HEK293 (cell line): Measurements from ENCODE around the gene PAPOLG.

Experiments
- CTCF ChIA-PET: fragments of 350-600 bp; formaldehyde crosslinking; extraction: SDS; loops from one replicate; lab custom pipeline; 2021; ENCODE audit warnings: antibody characterized with exemption; lab: Yijun Ruan, JAX
- POLR2A ChIA-PET: fragments of 300-600 bp; formaldehyde crosslinking; extraction: SDS; loops from one replicate; lab custom pipeline; 2020; ENCODE audit warnings: antibody characterized with exemption, inconsistent platforms; lab: Yijun Ruan, JAX
- H3K27ac ChIP-seq: fragments of 200-500 bp; sonication (Bioruptor generic); 2 replicates; pipeline ENCODE4 v1.5.1; 2014; ENCODE audit warnings: low read depth, low read length, control low read depth, inconsistent platforms; ENCODE audit errors: extremely low read depth
- H3K36me3 ChIP-seq, 2 experiments: fragments of 200-500 bp in 1 of 2; sonication (Bioruptor generic) in 1 of 2; 1 replicate in 1 of 2; 2 replicates in 1 of 2; pipeline ENCODE4 v1.5.1; 2014 to 2017; ENCODE audit warnings: inconsistent platforms in 2 of 2, low read length in 2 of 2; ENCODE audit not compliant: control insufficient read depth in 2 of 2, insufficient read depth in 1 of 2
- H3K4me1 ChIP-seq: fragments of 200-500 bp; sonication (Bioruptor generic); 2 replicates; pipeline ENCODE4 v1.5.1; 2014; ENCODE audit warnings: mild to moderate bottlenecking, low read length, inconsistent platforms; ENCODE audit not compliant: control insufficient read depth, insufficient read depth
- H3K4me3 ChIP-seq: 2 replicates; pipeline ENCODE4 v1.5.1; 2011; ENCODE audit warnings: low read depth, mild to moderate bottlenecking, control low read depth, low read length, moderate library complexity
- H3K9me3 ChIP-seq: fragments of 200-500 bp; sonication (Bioruptor generic); 2 replicates; pipeline ENCODE4 v1.5.1; 2014; ENCODE audit warnings: low read depth, low read length, inconsistent platforms; ENCODE audit not compliant: control insufficient read depth, insufficient read depth
- GFI1B ChIP-seq: fragments of 450-650 bp; formaldehyde crosslinking; IDR thresholded peaks from 2 replicates; pipeline ENCODE4 v1.5.1; 2016; ENCODE audit warnings: missing biosample characterization, missing genetic modification characterization
- SP3 ChIP-seq: fragments of 450-650 bp; formaldehyde crosslinking; IDR thresholded peaks from 2 replicates; pipeline ENCODE4 v1.5.1; 2016; ENCODE audit warnings: missing biosample characterization, missing genetic modification characterization
- ZBTB21 ChIP-seq: fragments of 450-650 bp; formaldehyde crosslinking; IDR thresholded peaks from 2 replicates; pipeline ENCODE4 v1.5.1; 2017; ENCODE audit warnings: missing biosample characterization, missing genetic modification characterization
- ZNF140 ChIP-seq: fragments of 450-650 bp; formaldehyde crosslinking; IDR thresholded peaks from 2 replicates; pipeline ENCODE4 v1.5.1; 2016; ENCODE audit warnings: missing biosample characterization, missing genetic modification characterization
- ZNF146 ChIP-seq: fragments of 450-650 bp; formaldehyde crosslinking; IDR thresholded peaks from 2 replicates; pipeline ENCODE4 v1.5.1; 2016; ENCODE audit warnings: missing biosample characterization, missing genetic modification characterization
- ZNF221 ChIP-seq: fragments of 450-650 bp; formaldehyde crosslinking; IDR thresholded peaks from 2 replicates; pipeline ENCODE4 v1.5.1; 2017; ENCODE audit warnings: missing biosample characterization, missing genetic modification characterization, borderline replicate concordance
- ZNF223 ChIP-seq: fragments of 450-650 bp; formaldehyde crosslinking; IDR thresholded peaks from 2 replicates; pipeline ENCODE4 v1.5.1; 2016; ENCODE audit warnings: missing biosample characterization, missing genetic modification characterization
- ZNF248 ChIP-seq: fragments of 450-650 bp; formaldehyde crosslinking; IDR thresholded peaks from 2 replicates; pipeline ENCODE4 v1.5.1; 2017; ENCODE audit warnings: missing biosample characterization, missing genetic modification characterization
- ZNF37A ChIP-seq: fragments of 450-650 bp; IDR thresholded peaks from 2 replicates; pipeline ENCODE4 v1.5.1; 2018; ENCODE audit warnings: missing biosample characterization, missing genetic modification characterization
- ZNF391 ChIP-seq: fragments of 450-650 bp; formaldehyde crosslinking; IDR thresholded peaks from 2 replicates; pipeline ENCODE4 v1.5.1; 2016; ENCODE audit warnings: low read depth, missing biosample characterization, missing genetic modification characterization, borderline replicate concordance
- ZNF426 ChIP-seq: fragments of 450-650 bp; formaldehyde crosslinking; IDR thresholded peaks from 2 replicates; pipeline ENCODE4 v1.5.1; 2017; ENCODE audit warnings: missing biosample characterization, missing genetic modification characterization, mild to moderate bottlenecking, inconsistent platforms, moderate library complexity
- ZNF549 ChIP-seq: fragments of 450-650 bp; IDR thresholded peaks from 2 replicates; pipeline ENCODE4 v1.5.1; 2018; ENCODE audit warnings: missing biosample characterization, missing genetic modification characterization, mild to moderate bottlenecking, inconsistent platforms, moderate library complexity
- ZNF585B ChIP-seq: fragments of 450-650 bp; formaldehyde crosslinking; IDR thresholded peaks from 2 replicates; pipeline ENCODE4 v1.5.1; 2016; ENCODE audit warnings: missing biosample characterization, missing genetic modification characterization
- ZNF596 ChIP-seq: fragments of 450-650 bp; IDR thresholded peaks from 2 replicates; pipeline ENCODE4 v1.5.0; 2018; ENCODE audit warnings: missing biosample characterization, mild to moderate bottlenecking, missing genetic modification characterization, moderate library complexity
- ZNF843 ChIP-seq: fragments of 450-650 bp; formaldehyde crosslinking; IDR thresholded peaks from 2 replicates; pipeline ENCODE4 v1.5.1; 2016; ENCODE audit warnings: missing biosample characterization, missing genetic modification characterization
- TF ChIP-seq, protein P1 (sequence below): fragments of 450-650 bp; formaldehyde crosslinking; IDR thresholded peaks from 2 replicates; pipeline ENCODE4 v1.5.1; 2017; ENCODE audit warnings: missing biosample characterization, missing genetic modification characterization
- TF ChIP-seq, protein P2 (sequence below): fragments of 450-650 bp; formaldehyde crosslinking; IDR thresholded peaks from 2 replicates; pipeline ENCODE4 v1.5.1; 2016; ENCODE audit warnings: missing biosample characterization, missing genetic modification characterization
- TF ChIP-seq, protein P3 (sequence below): fragments of 450-650 bp; formaldehyde crosslinking; IDR thresholded peaks from 2 replicates; pipeline ENCODE4 v1.5.1; 2016; ENCODE audit warnings: missing biosample characterization, missing genetic modification characterization
- TF ChIP-seq, protein P4 (sequence below): fragments of 450-650 bp; formaldehyde crosslinking; IDR thresholded peaks from 2 replicates; pipeline ENCODE4 v1.5.1; 2016; ENCODE audit warnings: missing biosample characterization, missing genetic modification characterization
- TF ChIP-seq, protein P5 (sequence below): fragments of 450-650 bp; formaldehyde crosslinking; IDR thresholded peaks from 2 replicates; pipeline ENCODE4 v1.5.1; 2017; ENCODE audit warnings: missing biosample characterization, missing genetic modification characterization

PAPOLG gene

DNA sequence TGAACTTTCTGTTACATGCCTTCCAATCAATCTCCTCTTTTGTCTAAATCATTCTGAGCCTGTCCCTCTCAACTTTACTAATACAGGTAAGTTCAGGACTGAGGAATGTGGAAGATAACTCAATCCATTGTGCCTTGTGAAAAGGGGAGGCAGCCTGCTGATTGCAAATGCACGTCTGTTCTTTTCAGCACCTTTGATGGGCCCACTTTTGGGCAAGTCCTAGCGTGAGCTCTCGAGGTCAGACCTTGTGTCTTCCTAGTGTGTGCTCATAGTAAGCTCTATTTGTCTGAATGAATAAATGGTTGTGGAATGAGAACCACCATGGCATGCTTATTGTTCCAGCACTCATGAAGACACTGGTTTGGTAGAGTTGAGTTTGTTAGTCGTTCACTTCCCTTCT is 74.9 kb downstream of the PAPOLG start (continued):
- TF ChIP-seq ZNF221 (tag by site-specific recombination): no peak

DNA sequence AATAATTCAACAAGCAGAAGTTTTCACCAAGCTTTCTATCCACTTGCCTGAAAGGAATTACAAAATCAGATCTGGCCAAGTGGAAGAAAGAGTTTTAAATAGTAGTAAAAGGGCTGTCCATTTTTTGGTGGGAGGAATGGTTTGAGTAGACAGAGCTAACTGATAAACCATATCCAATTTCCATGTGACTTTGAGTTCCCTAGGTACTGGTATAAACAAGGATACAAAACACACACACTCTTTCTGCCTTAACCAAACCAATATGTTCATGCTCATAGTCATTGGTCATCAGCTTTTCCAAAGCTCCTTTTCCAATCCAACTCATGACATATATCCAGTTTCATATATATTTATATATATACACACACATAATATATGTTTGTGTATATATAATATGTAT is 75.9 kb downstream of the PAPOLG start:
- ChIA-PET CTCF (interaction anchor here (0.5 kb wide), 1 partner anchor 37 kb away, joined by 3 read pairs; no protein-coding TSS in a partner anchor), POLR2A (no interaction called here)
- no peaks in the 10 kb centered on the region for H3K9me3 ChIP-seq
- H3K4me1 ChIP-seq: no peaks in the 10 kb centered on the region
- H3K27ac ChIP-seq: no peak overlapping the region
- no peaks in the 10 kb centered on the region for H3K36me3 ChIP-seq
- no peak overlapping the region for H3K4me3 ChIP-seq
- TF ChIP-seq ZNF140 (no peak), ZNF146 (tag by site-specific recombination) (no peak), ZNF248 (no peak), ZNF596 (no peak), ZNF843 (tag by site-specific recombination) (no peak), GFI1B (no peak), ZNF391 (tag by site-specific recombination) (no peak)
- TF ChIP-seq, protein P1, sequence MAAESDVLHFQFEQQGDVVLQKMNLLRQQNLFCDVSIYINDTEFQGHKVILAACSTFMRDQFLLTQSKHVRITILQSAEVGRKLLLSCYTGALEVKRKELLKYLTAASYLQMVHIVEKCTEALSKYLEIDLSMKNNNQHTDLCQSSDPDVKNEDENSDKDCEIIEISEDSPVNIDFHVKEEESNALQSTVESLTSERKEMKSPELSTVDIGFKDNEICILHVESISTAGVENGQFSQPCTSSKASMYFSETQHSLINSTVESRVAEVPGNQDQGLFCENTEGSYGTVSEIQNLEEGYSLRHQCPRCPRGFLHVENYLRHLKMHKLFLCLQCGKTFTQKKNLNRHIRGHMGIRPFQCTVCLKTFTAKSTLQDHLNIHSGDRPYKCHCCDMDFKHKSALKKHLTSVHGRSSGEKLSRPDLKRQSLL: no peak

DNA sequence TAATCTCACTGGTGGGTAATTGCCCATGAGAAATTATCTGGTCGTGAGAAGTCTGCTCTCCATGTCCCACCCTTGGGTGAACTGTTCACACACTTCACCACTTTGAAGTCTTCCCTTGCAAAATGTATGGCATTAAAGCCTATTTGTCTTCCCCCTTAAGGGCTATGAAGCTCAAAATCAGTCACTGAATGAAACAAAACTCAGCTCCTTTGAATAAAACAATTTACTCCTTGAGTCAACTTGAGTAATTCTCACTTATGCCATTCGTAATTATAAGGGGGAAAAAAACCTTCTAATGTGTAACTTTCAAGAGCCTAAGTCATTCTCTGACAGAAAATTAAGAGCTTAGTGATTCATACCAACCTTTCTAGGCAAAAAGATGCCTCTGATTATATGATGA is 76.6 kb downstream of the PAPOLG start:
- POLR2A ChIA-PET: no interaction called here
- Histone ChIP-seq H3K4me3 (no peak overlapping the region), H3K4me1 (no peaks in the 10 kb centered on the region), H3K27ac (no peak overlapping the region), H3K9me3 (no peaks in the 10 kb centered on the region), H3K36me3 (no peaks in the 10 kb centered on the region)
- CTCF ChIA-PET: no interaction called here
- TF ChIP-seq, protein P2, sequence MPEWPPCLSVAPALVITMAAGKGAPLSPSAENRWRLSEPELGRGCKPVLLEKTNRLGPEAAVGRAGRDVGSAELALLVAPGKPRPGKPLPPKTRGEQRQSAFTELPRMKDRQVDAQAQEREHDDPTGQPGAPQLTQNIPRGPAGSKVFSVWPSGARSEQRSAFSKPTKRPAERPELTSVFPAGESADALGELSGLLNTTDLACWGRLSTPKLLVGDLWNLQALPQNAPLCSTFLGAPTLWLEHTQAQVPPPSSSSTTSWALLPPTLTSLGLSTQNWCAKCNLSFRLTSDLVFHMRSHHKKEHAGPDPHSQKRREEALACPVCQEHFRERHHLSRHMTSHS: no peak
- TF ChIP-seq, protein P3, sequence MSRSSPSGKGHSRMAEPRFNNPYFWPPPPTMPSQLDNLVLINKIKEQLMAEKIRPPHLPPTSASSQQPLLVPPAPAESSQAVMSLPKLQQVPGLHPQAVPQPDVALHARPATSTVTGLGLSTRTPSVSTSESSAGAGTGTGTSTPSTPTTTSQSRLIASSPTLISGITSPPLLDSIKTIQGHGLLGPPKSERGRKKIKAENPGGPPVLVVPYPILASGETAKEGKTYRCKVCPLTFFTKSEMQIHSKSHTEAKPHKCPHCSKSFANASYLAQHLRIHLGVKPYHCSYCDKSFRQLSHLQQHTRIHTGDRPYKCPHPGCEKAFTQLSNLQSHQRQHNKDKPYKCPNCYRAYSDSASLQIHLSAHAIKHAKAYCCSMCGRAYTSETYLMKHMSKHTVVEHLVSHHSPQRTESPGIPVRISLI (tag by site-specific recombination): no peak
- TF ChIP-seq ZBTB21 (no peak), ZNF585B (tag by site-specific recombination) (no peak), ZNF549 (no peak), ZNF426 (tag by site-specific recombination) (no peak), ZNF223 (tag by site-specific recombination) (no peak), SP3 (tag by site-specific recombination) (no peak), ZNF37A (tag by site-specific recombination) (no peak)
- TF ChIP-seq, protein P4, sequence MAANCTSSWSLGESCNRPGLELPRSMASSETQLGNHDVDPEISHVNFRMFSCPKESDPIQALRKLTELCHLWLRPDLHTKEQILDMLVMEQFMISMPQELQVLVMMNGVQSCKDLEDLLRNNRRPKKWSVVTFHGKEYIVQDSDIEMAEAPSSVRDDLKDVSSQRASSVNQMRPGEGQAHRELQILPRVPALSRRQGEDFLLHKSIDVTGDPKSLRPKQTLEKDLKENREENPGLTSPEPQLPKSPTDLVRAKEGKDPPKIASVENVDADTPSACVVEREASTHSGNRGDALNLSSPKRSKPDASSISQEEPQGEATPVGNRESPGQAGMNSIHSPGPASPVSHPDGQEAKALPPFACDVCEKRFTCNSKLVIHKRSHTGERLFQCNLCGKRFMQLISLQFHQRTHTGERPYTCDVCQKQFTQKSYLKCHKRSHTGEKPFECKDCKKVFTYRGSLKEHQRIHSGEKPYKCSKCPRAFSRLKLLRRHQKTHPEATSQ (tag by site-specific recombination): no peak
- TF ChIP-seq, protein P5, sequence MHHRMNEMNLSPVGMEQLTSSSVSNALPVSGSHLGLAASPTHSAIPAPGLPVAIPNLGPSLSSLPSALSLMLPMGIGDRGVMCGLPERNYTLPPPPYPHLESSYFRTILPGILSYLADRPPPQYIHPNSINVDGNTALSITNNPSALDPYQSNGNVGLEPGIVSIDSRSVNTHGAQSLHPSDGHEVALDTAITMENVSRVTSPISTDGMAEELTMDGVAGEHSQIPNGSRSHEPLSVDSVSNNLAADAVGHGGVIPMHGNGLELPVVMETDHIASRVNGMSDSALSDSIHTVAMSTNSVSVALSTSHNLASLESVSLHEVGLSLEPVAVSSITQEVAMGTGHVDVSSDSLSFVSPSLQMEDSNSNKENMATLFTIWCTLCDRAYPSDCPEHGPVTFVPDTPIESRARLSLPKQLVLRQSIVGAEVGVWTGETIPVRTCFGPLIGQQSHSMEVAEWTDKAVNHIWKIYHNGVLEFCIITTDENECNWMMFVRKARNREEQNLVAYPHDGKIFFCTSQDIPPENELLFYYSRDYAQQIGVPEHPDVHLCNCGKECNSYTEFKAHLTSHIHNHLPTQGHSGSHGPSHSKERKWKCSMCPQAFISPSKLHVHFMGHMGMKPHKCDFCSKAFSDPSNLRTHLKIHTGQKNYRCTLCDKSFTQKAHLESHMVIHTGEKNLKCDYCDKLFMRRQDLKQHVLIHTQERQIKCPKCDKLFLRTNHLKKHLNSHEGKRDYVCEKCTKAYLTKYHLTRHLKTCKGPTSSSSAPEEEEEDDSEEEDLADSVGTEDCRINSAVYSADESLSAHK (tag by site-specific recombination): no peak
- TF ChIP-seq, all 188 proteins: peak for 0
